Esophagus muscularis mucosa (tissue), 3 donors: ENCODE data around the gene PRKAG2.

Experiments used
- CTCF ChIP-seq, 3 experiments: fragments of 200-600 bp in 2 of 3; fragments of 450-650 bp in 1 of 3; sonication (generic) in 2 of 3; IDR thresholded peaks; one replicate each; pipeline ENCODE4 v1.5.1; 2017 to 2019; ENCODE audit warnings: antibody characterized with exemption in 3 of 3, mild to moderate bottlenecking in 2 of 3, moderate library complexity in 1 of 3
- POLR2A ChIP-seq: fragments of 450-650 bp; IDR thresholded peaks from one replicate; pipeline ENCODE4 v1.6.1; 2017; ENCODE audit warnings: antibody characterized with exemption, moderate library complexity, mild to moderate bottlenecking, low read depth
- POLR2AphosphoS5 ChIP-seq, 2 donors: sonication (generic); formaldehyde crosslinking; IDR thresholded peaks; one replicate each; pipeline ENCODE4 v1.6.1; 2017; ENCODE audit warnings: antibody characterized with exemption in 2 of 2

- no peak for TF ChIP-seq POLR2A
- TF ChIP-seq CTCF (IDR thresholded peaks at IDR 0.05): no peak
- no peak for TF ChIP-seq POLR2AphosphoS5 (IDR thresholded peaks at IDR 0.05)
These were observed 224.8 kb downstream of the PRKAG2 start for GRCh38 chr7:151652111-151652510.
